GM19372 (cell line): ENCODE measurements around the gene KIFC3.

ENCODE experiments used
- ATAC-seq: cut with Tn5 transposase; IDR thresholded peaks from one replicate; pipeline ENCODE4 v1.9.1; 2021; ENCODE audit warnings: mild to moderate bottlenecking, low read depth, moderate library complexity; ENCODE audit not compliant: unreplicated experiment

KIFC3 gene

GRCh38 chr16:57769541-57770145 lies 32.6 kb downstream of the KIFC3 start:
- no peak for ATAC-seq

GRCh38 chr16:57766714-57767348 lies 35.5 kb downstream of the KIFC3 start:
- ATAC-seq, result no peak

GRCh38 chr16:57765160-57765728 lies 37.0 kb downstream of the KIFC3 start:
- ATAC-seq, result no peak

- no peak for ATAC-seq
These were observed 37.7 kb downstream of the KIFC3 start for GRCh38 chr16:57764341-57765159.

- no peak for ATAC-seq
These were observed 38.3 kb downstream of the KIFC3 start for GRCh38 chr16:57764006-57764340.

GRCh38 chr16:57763285-57764005 lies 38.8 kb downstream of the KIFC3 start:
- no peak for ATAC-seq

GRCh38 chr16:57762365-57763040 lies 39.8 kb downstream of the KIFC3 start:
- ATAC-seq, result no peak

GRCh38 chr16:57761957-57762356 lies 40.3 kb downstream of the KIFC3 start:
- ATAC-seq, result no peak

GRCh38 chr16:57761301-57761700 lies 41.0 kb downstream of the KIFC3 start:
- no peak for ATAC-seq

GRCh38 chr16:57760357-57761160 lies 41.7 kb downstream of the KIFC3 start:
- no peak for ATAC-seq

GRCh38 chr16:57759541-57760356 lies 42.5 kb downstream of the KIFC3 start:
- ATAC-seq, result no peak

GRCh38 chr16:57759131-57759530 lies 43.2 kb downstream of the KIFC3 start:
- no peak for ATAC-seq

GRCh38 chr16:57758331-57759117 lies 43.8 kb downstream of the KIFC3 start:
- ATAC-seq, result no peak

- ATAC-seq, result no peak
These were observed 44.4 kb downstream of the KIFC3 start for GRCh38 chr16:57757883-57758282.

- ATAC-seq, result peak; percentile 85
These were observed 44.9 kb downstream of the KIFC3 start for GRCh38 chr16:57757326-57757786.

- no peak for ATAC-seq
These were observed 45.6 kb downstream of the KIFC3 start for GRCh38 chr16:57756424-57757325.
